HFF-Myc (cell line): Measurements from ENCODE around the gene CSTB.

ENCODE experiments used
- DNase-seq: peaks from one replicate; pipeline ENCODE4 v3.0.0-alpha.2; 2011; ENCODE audit warnings: low read depth; ENCODE audit errors: extremely low read depth
- H3K4me3 ChIP-seq: replicated peaks from 2 replicates; pipeline ENCODE4 v1.5.1; 2011; ENCODE audit warnings: low read depth, mild to moderate bottlenecking, control low read depth, low read length
- TF ChIP-seq, protein P1 (sequence below): IDR thresholded peaks from 2 replicates; pipeline ENCODE4 v1.5.1; 2012; ENCODE audit warnings: mild to moderate bottlenecking, low read depth, low read length, control low read depth; ENCODE audit errors: missing control alignments

The CSTB gene

DNA sequence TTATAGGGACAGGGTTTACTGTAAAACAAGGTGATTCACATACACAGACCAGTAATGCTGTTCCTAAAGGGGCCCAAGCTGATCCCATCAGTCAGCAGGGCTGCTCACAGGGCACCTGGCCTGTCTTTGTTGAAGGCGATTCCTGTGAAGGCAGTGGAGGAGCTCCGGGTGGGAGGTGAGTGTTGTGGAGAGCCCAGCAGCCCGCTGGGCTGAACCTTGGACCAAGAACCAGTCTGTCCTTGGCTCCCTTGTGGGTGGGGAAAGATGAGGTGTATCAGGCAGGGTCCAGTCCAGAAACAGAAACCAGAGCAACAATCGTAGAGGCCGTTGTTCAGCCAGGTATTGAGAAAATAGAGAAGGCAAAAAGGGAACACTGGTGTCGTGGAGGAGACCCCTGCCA, 44.6 kb downstream of the CSTB start:
- no peak for DNase-seq
- H3K4me3 ChIP-seq: no peak overlapping the region
- TF ChIP-seq, protein P1, sequence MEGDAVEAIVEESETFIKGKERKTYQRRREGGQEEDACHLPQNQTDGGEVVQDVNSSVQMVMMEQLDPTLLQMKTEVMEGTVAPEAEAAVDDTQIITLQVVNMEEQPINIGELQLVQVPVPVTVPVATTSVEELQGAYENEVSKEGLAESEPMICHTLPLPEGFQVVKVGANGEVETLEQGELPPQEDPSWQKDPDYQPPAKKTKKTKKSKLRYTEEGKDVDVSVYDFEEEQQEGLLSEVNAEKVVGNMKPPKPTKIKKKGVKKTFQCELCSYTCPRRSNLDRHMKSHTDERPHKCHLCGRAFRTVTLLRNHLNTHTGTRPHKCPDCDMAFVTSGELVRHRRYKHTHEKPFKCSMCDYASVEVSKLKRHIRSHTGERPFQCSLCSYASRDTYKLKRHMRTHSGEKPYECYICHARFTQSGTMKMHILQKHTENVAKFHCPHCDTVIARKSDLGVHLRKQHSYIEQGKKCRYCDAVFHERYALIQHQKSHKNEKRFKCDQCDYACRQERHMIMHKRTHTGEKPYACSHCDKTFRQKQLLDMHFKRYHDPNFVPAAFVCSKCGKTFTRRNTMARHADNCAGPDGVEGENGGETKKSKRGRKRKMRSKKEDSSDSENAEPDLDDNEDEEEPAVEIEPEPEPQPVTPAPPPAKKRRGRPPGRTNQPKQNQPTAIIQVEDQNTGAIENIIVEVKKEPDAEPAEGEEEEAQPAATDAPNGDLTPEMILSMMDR: no peak

DNA sequence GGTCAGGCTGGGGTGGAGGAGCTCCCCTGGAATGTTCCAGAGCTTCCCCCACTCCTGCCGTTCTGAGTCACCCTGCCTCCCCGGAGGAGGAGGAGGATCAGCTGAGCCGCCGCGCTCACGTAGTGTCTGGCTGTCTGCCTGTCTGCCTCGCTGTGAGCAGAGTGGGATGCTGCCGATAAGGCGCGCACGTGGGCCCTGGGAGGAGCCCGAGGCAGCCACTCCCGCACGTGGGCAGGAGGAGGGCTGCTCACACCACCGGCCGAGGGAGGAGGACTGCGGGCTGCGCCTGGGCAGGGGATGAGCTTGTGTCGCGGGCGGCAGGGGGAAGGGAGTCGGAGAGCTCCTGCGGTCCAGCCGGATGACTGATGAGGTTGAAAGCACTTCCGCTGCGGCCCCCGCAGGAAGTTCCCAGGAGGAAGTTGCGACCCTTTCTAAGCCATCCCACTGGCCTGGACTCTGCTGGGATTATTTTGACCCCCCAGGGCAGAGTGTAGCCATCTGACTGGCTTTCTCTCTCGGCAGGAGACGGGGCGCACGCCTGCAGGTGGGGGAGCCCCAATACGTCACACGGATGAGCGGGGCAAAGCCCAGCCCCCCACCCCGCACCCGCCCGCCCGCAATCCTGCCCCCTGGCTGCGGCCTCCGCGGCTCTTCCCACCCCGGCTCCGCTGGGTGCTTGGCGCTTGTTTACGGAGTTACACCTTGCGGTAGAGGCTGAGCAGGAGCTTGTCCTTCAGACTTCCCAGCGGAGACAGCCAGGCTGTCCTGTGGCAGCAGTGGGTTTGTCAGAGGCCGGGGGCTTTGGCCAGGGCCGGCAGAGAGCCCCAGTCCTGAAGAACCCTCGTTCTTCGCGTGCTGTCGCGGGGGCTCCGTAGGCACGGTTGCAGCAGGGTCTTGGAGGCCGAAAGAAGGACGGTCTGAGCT, 47.4 kb downstream of the CSTB start:
- TF ChIP-seq, protein P1: peak; percentile 21
- H3K4me3 ChIP-seq: peak overlapping the region; percentile 65
- DNase-seq: peak; percentile 85

DNA sequence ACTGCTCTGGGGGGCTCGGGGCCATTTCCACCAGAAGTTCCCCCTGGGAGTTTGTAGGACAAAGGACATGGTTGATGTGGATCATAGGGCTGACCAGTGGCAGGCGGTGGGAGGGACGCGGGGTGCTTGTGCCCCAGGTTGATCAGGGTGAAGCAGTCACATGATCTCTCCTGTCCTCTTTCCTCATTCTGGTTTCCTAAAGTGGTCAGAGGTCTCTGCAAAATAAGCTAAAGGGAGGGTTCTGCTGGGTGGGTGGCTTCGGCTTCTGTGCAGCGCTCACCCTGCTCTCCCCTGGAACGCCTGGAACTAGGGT, 48.0 kb downstream of the CSTB start:
- H3K4me3 ChIP-seq: peak overlapping the region; percentile 65
- no peak for DNase-seq
- TF ChIP-seq, protein P1: no peak

DNA sequence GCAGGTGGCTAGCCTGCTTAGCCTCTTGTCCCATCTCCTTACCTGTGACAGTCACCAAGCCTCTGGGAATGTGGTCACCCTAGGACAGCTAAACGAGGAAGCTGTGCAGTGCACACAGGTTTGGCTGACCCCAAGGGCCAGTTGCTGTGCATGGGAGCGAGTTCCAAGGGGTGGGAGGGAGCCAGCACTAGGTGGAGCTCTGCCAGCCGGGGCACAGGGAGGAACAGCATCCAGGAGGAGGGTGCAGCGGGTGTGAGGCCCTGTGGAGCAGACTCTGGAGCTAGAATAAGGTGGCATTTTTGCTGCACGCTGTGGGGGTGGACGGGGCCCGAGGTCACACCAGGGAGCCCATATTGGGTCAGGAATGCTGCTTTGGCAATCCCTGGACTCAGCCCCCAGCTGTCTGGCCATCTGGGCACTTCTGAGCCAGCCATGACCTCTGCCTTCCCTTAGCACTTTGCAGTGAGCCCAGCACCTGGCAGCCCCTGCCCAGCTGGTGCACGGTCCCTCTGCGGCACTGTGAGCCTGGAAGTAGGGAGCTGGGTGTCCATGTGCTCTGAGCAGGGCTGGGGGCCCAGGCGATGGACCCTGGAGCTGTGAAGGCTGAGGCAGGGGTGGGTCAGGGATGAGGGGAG, 48.5 kb downstream of the CSTB start:
- H3K4me3 ChIP-seq: peak overlapping the region; percentile 65

DNA sequence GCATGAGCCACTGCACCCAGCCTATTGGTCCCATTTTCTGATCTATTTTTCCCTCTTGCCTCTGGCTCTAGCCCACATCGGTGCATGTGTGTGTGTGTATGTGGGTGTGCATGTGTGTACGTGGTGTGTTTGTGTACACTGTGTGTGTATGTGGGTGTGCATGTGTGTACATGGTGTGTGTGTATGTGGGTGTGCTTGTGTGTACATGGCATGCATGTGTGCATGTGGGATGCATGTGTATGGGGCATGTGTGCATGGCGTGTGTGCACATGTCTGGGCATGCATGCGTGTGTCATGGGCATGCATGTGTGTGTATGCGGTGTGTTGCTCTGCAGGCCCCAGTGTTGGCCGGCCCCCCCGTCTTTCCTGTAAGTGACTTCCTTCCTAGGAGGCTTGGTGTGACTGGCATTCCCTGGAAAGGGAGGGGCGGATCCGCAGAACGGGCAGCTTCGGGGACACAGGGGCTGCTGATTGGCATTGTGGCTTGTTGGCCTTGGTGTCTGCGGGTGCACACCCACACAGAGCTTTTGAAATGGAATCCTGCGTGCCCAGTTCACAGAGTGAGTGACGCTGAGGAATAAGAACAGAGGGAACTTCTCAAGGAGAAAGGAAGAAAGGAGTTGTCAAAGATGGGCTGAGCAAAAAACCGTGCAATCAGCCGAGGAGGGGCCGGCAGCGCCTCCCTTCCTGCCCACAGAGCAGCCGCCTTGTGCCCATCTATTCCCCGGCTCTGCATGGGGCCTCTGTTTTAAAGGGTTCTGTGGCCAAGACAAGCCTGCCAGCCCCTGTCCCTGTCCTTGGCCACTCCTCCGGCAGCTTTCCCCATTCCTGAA, 49.2 kb downstream of the CSTB start:
- no peak for DNase-seq
- TF ChIP-seq, protein P1: no peak
- H3K4me3 ChIP-seq: no peak overlapping the region

More for the DNA sequence above, 48.5 kb downstream of the CSTB start:
- TF ChIP-seq, protein P1: no peak
- no peak for DNase-seq
